Measurements from ENCODE around the gene PECR.

The PECR gene

GRCh38 chr2:216081487-216082116, at the start of gene PECR, which contains the start of gene TMEM169:
PECR (minus strand) TSS chr2:216081809; CDS start chr2:216081741, 68 bp downstream.
TMEM169 (plus strand) TSS chr2:216081919; CDS start chr2:216095964, 14,045 bp downstream.
- peak within 1 kb of the TSS; percentile 68 for H3K4me3 ChIP-seq (ENCODE audit: low read depth, low read length)
- TF ChIP-seq CTCF (IDR thresholded peaks at IDR 0.05; ENCODE audit: borderline replicate concordance, insufficient read depth, low read depth, low read length) = no peak

GRCh38 chr2:216130346-216130971, 48.9 kb upstream of the PECR start:
- no peak overlapping the region for H3K4me3 ChIP-seq (ENCODE audit: low read depth, low read length)
- no peak for TF ChIP-seq CTCF (IDR thresholded peaks at IDR 0.05; ENCODE audit: borderline replicate concordance, insufficient read depth, low read depth, low read length)

GRCh38 chr2:216126943-216127342, 45.3 kb upstream of the PECR start:
- H3K4me3 ChIP-seq (ENCODE audit: low read depth, low read length) = no peak overlapping the region
- TF ChIP-seq CTCF (IDR thresholded peaks at IDR 0.05; ENCODE audit: borderline replicate concordance, insufficient read depth, low read depth, low read length) = no peak

- TF ChIP-seq CTCF (IDR thresholded peaks at IDR 0.05; ENCODE audit: borderline replicate concordance, insufficient read depth, low read depth, low read length) = no peak
- H3K4me3 ChIP-seq (ENCODE audit: low read depth, low read length) = no peak overlapping the region
Measured at GRCh38 chr2:216121255-216121654, 39.6 kb upstream of the PECR start.

GRCh38 chr2:216119986-216120385, 38.4 kb upstream of the PECR start:
- no peak overlapping the region for H3K4me3 ChIP-seq (ENCODE audit: low read depth, low read length)
- no peak for TF ChIP-seq CTCF (IDR thresholded peaks at IDR 0.05; ENCODE audit: borderline replicate concordance, insufficient read depth, low read depth, low read length)

- no peak for TF ChIP-seq CTCF (IDR thresholded peaks at IDR 0.05; ENCODE audit: borderline replicate concordance, insufficient read depth, low read depth, low read length)
- H3K4me3 ChIP-seq (ENCODE audit: low read depth, low read length) = no peak overlapping the region
Measured at GRCh38 chr2:216119146-216119545, 37.5 kb upstream of the PECR start.

GRCh38 chr2:216118474-216118873, 36.9 kb upstream of the PECR start:
- no peak for TF ChIP-seq CTCF (IDR thresholded peaks at IDR 0.05; ENCODE audit: borderline replicate concordance, insufficient read depth, low read depth, low read length)
- H3K4me3 ChIP-seq (ENCODE audit: low read depth, low read length) = no peak overlapping the region
